GM12878 (cell line): ENCODE results near the gene SUMF1. TPM values are rescaled to one million over a fixed set of nuclear protein-coding genes. Genes with fewer than 3 reads are reported as not detected.

Source experiments
- ATAC-seq: fragments of 200-7000 bp; cut with Tn5 transposase; 3 replicates; pipeline ENCODE4 v1.9.1; 2020; ENCODE audit warnings: mild to moderate bottlenecking, moderate library complexity
- BruUV-seq: library from RNA; stranded (reverse); fragments of 400-500 nt; replicated peaks from 2 replicates; lab custom pipeline; 2021; lab: Mats Ljungman, UMichigan
- CTCF ChIA-PET: fragments of 300-600 bp; sonication (Branson Sonifier 250); formaldehyde crosslinking; extraction: SDS; loops from one replicate; lab custom pipeline; 2021; ENCODE audit warnings: inconsistent platforms; lab: Yijun Ruan, JAX
- POLR2A ChIA-PET: fragments of 350-600 bp; formaldehyde crosslinking; extraction: SDS; loops from one replicate; lab custom pipeline; 2021; ENCODE audit warnings: inconsistent platforms; lab: Charles Lee
- RAD21 ChIA-PET: fragments of 300-600 bp; sonication (Branson Sonifier 250); formaldehyde crosslinking; loops from one replicate; lab custom pipeline; 2023; ENCODE audit warnings: antibody characterized with exemption; ENCODE audit not compliant: unreplicated experiment; lab: Charles Lee
- SMC1A ChIA-PET: fragments of 300-600 bp; sonication (Branson Sonifier 250); formaldehyde crosslinking; loops from one replicate; lab custom pipeline; 2023; ENCODE audit not compliant: unreplicated experiment, uncharacterized antibody; lab: Charles Lee
- DNase-seq: peaks from one replicate; pipeline ENCODE4 v3.0.0-alpha.2; 2011; ENCODE audit warnings: low read depth, low spot score
- FAIRE-seq: peaks from 3 replicates; lab custom pipeline; 2011; peaks lifted over from hg19 to GRCh38; lab: Jason Lieb, UNC
- H2AFZ ChIP-seq: 2 replicates; pipeline ENCODE4 v1.6.0; 2011; ENCODE audit warnings: low read depth, low read length, control low read depth; ENCODE audit not compliant: control insufficient read depth
- H3K27ac ChIP-seq: 2 replicates; pipeline ENCODE4 v1.5.1; 2011; ENCODE audit warnings: control low read depth; ENCODE audit not compliant: control insufficient read depth, insufficient read depth
- H3K27me3 ChIP-seq, 2 experiments: replicated peaks in 1 of 2; 2 replicates each; pipeline versions ENCODE4 v1.6.0 to v1.6.1; 2011; ENCODE audit warnings: low read length in 1 of 2; ENCODE audit not compliant: control insufficient read depth in 2 of 2, insufficient read depth in 2 of 2
- H3K36me3 ChIP-seq, 2 experiments: 2 replicates each; pipeline ENCODE4 v1.5.1; 2011; ENCODE audit warnings: low read length in 1 of 2; ENCODE audit not compliant: control insufficient read depth in 2 of 2, insufficient read depth in 2 of 2
- H3K4me1 ChIP-seq: 2 replicates; pipeline ENCODE4 v1.6.1; 2011; ENCODE audit warnings: mild to moderate bottlenecking, low read length, moderate library complexity, mixed read lengths; ENCODE audit not compliant: control insufficient read depth, insufficient read depth
- H3K4me2 ChIP-seq: 2 replicates; pipeline ENCODE4 v1.6.0; 2011; ENCODE audit warnings: control low read depth; ENCODE audit not compliant: control insufficient read depth, insufficient read depth
- H3K4me3 ChIP-seq: fragments of 200-600 bp; sonication (generic); 2 replicates; pipeline ENCODE4 v1.5.1; 2016
- H3K79me2 ChIP-seq: 2 replicates; pipeline ENCODE4 v1.6.0; 2011; ENCODE audit warnings: low read length; ENCODE audit not compliant: control insufficient read depth, insufficient read depth
- H3K9ac ChIP-seq: 2 replicates; pipeline ENCODE4 v1.8.0; 2011; ENCODE audit warnings: low read length, control low read depth, mixed read lengths; ENCODE audit not compliant: control insufficient read depth, insufficient read depth
- H3K9me3 ChIP-seq: replicated peaks from 3 replicates; pipeline ENCODE4 v1.5.1; 2011; ENCODE audit warnings: mild to moderate bottlenecking, low read length; ENCODE audit not compliant: control insufficient read depth, insufficient read depth
- H4K20me1 ChIP-seq: 2 replicates; pipeline ENCODE4 v1.6.0; 2011; ENCODE audit not compliant: control insufficient read depth, insufficient read depth
- FOXK2 ChIP-seq: fragments of 450-650 bp; IDR thresholded peaks from 2 replicates; pipeline ENCODE4 v1.6.1; 2017; ENCODE audit warnings: mild to moderate bottlenecking, moderate library complexity
- GATAD2B ChIP-seq: fragments of 450-650 bp; conservative IDR thresholded peaks from 2 replicates; pipeline ENCODE4 v1.6.1; 2017; ENCODE audit warnings: low read depth, mild to moderate bottlenecking, moderate library complexity
- HCFC1 ChIP-seq: fragments of 150-350 bp; IDR thresholded peaks from 2 replicates; pipeline ENCODE4 v1.6.1; 2014; ENCODE audit warnings: low read length
- KDM1A ChIP-seq: fragments of 200-600 bp; sonication (generic); IDR thresholded peaks from 2 replicates; pipeline ENCODE4 v1.6.1; 2016; ENCODE audit warnings: borderline replicate concordance
- NR2F1 ChIP-seq: fragments of 450-650 bp; conservative IDR thresholded peaks from 2 replicates; pipeline ENCODE4 v1.6.1; 2017; ENCODE audit warnings: mild to moderate bottlenecking
- SMC3 ChIP-seq: IDR thresholded peaks from 2 replicates; pipeline ENCODE4 v1.6.1; 2011; ENCODE audit warnings: low read length, improper control_type of control experiment, borderline replicate concordance
- TAF1 ChIP-seq: IDR thresholded peaks from 2 replicates; pipeline ENCODE4 v1.6.1; 2011; ENCODE audit warnings: mild to moderate bottlenecking, low read depth, low read length, borderline replicate concordance
- ZZZ3 ChIP-seq: IDR thresholded peaks from 2 replicates; pipeline ENCODE4 v1.6.1; 2011; ENCODE audit warnings: low read depth; ENCODE audit not compliant: control insufficient read depth, insufficient read length
- WGBS: methylation state at CpG from one replicate; pipeline ENCODE4 v1.1.6; 2016; ENCODE audit warnings: low lambda C conversion rate; ENCODE audit not compliant: insufficient replicate concordance, insufficient coverage; ENCODE audit errors: missing lambda C conversion rate; 5-methylcytosine and 5-hydroxymethylcytosine counted together
- in situ Hi-C: fragments of 300-500 bp; cut with MboI; formaldehyde crosslinking; loops from 9 replicates; pipeline ENCODE4 v1.14.3; 2018; ENCODE audit warnings: mixed read lengths
- intact Hi-C: fragments of 100-400 bp; cut with micrococcal nuclease; formaldehyde crosslinking; loops from one replicate; pipeline ENCODE4 v1.14.2; 2022; ENCODE audit not compliant: unreplicated experiment
- polyA plus RNA-seq, 11 experiments: library from polyadenylated mRNA; depleted of rRNA in 4 of 11; unstranded in 6 of 11; stranded (reverse) in 5 of 11; fragments of >200 nt; fragmentation: Nextera tagmentation in 4 of 11; fragmentation: Illumina TruSeq in 1 of 11; extraction: Ambion mirVana in 4 of 11; extraction: Trizol in 1 of 11; gene quantifications; 1 replicate in 1 of 11; 2 replicates in 10 of 11; pipeline versions ENCODE4 v1.2.1 to v1.2.3, GENCODE V29; 2011 to 2016; ENCODE audit warnings: inconsistent platforms in 2 of 11, missing spikeins in 2 of 11, low read depth in 1 of 11
- total RNA-seq, 4 experiments: library from RNA; depleted of rRNA in 3 of 4; stranded (reverse); fragments of >200 nt in 3 of 4; fragmentation: Illumina TruSeq in 1 of 4; extraction: Trizol in 1 of 4; gene quantifications; 2 replicates each; pipeline versions ENCODE4 v1.2.1 to v1.2.3, GENCODE V29; 2013 to 2021
- TF ChIP-seq, protein P1 (sequence below): fragments of 450-650 bp; IDR thresholded peaks from 2 replicates; pipeline ENCODE4 v1.6.1; 2016; ENCODE audit warnings: mild to moderate bottlenecking

SUMF1 gene
- total and polyA plus RNA-seq, 10 of the 15 experiments (the other 5 are each of a cell fraction or from before 2014, with no cell fraction given) = 3.2 to 14.3 (median 8.5) TPM

DNA sequence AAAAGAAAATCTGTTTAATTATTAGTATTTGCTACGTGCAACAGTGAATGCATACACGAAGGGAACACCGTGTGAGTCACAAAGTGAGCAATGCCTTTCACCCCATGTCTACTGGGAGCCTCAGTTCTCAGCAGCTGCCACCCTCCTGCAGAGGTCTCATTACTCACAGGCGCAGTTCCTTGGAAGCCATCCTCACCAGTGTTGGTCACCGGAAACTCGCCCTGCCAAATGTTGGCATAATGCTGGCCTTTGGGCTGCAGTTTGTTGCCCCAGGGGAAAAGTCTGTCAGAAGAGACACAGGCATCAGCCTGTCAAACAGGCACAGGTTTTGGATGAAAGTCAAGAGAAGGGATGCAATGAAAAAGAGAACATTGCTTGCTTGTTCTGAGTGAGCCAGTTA is 50.1 kb downstream of the SUMF1 start:
- H3K36me3 ChIP-seq = no peaks in the 10 kb centered on the region; a peak in 1 of 4 replicates
- no peak for FAIRE-seq
- in situ Hi-C loops = no loop called here
- H3K4me1 ChIP-seq = no peaks in the 10 kb centered on the region; the same call in 1 of the 2 replicates
- H3K27me3 ChIP-seq = no peaks in the 10 kb centered on the region
- no peak overlapping the region for H3K27ac ChIP-seq
- H3K9ac ChIP-seq = no peak overlapping the region
- SMC1A ChIA-PET = interaction anchor here (1.1 to 1.2 kb wide), 2 partner anchors 8 to 183 kb away, joined by 3 to 6 read pairs; no protein-coding TSS in a partner anchor
- H4K20me1 ChIP-seq = no peaks in the 10 kb centered on the region
- CTCF ChIA-PET = no interaction called here
- POLR2A ChIA-PET = no interaction called here
- H3K9me3 ChIP-seq = no peaks in the 10 kb centered on the region
- no peak overlapping the region for H3K4me3 ChIP-seq
- RAD21 ChIA-PET = no interaction called here
- no peak for DNase-seq
- no peak for ATAC-seq
- TF ChIP-seq NR2F1 = no peak
- no peak for TF ChIP-seq TAF1
- TF ChIP-seq, protein P1, sequence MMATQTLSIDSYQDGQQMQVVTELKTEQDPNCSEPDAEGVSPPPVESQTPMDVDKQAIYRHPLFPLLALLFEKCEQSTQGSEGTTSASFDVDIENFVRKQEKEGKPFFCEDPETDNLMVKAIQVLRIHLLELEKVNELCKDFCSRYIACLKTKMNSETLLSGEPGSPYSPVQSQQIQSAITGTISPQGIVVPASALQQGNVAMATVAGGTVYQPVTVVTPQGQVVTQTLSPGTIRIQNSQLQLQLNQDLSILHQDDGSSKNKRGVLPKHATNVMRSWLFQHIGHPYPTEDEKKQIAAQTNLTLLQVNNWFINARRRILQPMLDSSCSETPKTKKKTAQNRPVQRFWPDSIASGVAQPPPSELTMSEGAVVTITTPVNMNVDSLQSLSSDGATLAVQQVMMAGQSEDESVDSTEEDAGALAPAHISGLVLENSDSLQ = no peak
- no peak for TF ChIP-seq KDM1A
- TF ChIP-seq SMC3 = no peak
- no peak for TF ChIP-seq HCFC1
- no peak for TF ChIP-seq ZZZ3
- TF ChIP-seq GATAD2B = no peak
- no peak for TF ChIP-seq FOXK2
- TF ChIP-seq, all 136 proteins: peak for 0
- intact Hi-C loops = no loop called here
- no TSS peak for BruUV-seq
- WGBS = 72% methylated on average over 6 of the region's 6 CpGs
- no peak overlapping the region for H3K4me2 ChIP-seq
- no peaks in the 10 kb centered on the region for H3K79me2 ChIP-seq
- no peak overlapping the region for H2AFZ ChIP-seq
